GM12873 (cell line): ENCODE data around the gene NT5DC1.

ENCODE experiments used
- CTCF ChIP-seq: IDR thresholded peaks from 2 replicates; pipeline ENCODE4 v1.5.1; 2012; ENCODE audit warnings: low read depth, mild to moderate bottlenecking, moderate library complexity, low read length, control low read depth; ENCODE audit not compliant: insufficient read depth; ENCODE audit errors: missing control alignments

Gene NT5DC1

DNA sequence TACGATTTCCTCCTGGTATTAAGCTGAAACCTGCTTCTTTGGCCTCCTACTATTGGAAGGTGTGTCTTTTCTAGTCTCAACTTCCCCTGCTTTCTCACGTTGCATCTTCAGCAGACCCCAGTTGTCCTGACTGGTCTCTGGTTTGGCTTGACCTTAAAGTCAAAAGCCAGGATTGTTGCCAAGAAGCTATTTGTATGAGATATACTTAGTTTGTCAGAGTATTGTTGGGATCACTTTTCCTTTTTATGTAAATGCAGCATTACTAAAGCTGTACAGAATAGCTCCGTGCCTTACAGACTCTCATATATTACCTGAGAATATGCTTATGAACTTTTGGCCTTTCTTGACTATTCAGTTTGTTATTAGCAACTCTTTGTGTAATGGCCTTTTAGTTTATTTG, 92.1 kb downstream of the NT5DC1 start:
- TF ChIP-seq CTCF, result no peak

DNA sequence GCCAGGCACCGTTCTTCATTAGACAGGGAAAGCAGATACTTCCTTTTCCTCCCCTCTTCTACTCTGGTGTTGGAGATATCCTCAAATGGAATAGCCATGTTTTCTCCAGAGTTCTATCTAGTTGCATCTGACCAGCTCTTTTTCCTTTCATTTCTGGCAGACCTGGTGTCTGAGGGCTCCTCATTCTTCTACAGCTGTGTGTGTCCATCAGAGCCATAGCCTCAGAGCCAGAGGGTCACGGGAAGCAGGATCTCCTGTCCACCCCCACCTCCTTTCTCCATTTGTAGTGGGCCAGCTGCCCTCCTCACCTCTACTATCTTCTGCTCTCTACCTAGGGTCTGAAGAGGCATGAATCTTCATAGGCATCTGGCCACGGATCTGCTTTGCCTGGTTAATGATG, 96.2 kb downstream of the NT5DC1 start:
- TF ChIP-seq CTCF, result no peak

DNA sequence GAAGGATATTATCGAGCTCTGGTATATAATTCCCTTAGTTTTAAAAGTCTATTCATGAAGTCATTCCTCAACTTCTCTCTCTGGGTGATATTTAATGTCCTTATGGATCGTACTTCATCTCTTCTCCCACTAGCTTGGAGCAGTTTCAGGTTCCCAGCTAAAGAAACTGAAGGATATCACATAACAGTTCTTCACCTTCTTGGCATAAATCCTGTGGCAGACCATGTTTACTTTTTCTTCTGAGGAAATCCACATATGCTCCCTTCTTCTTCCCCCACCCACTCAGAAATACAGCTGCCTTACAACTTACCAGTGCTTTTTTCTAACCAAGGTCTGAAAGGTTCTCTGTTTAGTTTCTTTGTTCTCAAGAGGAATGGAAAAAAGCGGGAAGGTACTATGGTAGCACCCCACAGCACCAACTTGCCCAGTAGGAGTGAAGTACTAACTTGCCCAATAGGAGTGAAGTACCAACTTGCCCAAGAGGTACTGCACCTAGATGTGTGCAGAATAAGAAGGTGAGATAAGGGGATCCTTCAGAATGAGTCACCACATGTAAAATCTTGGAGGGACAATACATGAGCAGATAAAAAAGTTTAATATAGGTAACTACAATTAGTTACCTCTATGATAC, 100.1 kb downstream of the NT5DC1 start:
- TF ChIP-seq CTCF, result no peak

GRCh38 chr6:116201538-116201937, 100.9 kb downstream of the NT5DC1 start:
- TF ChIP-seq CTCF, result no peak

- no peak for TF ChIP-seq CTCF
These were observed 104.6 kb downstream of the NT5DC1 start for GRCh38 chr6:116205281-116205680.

DNA sequence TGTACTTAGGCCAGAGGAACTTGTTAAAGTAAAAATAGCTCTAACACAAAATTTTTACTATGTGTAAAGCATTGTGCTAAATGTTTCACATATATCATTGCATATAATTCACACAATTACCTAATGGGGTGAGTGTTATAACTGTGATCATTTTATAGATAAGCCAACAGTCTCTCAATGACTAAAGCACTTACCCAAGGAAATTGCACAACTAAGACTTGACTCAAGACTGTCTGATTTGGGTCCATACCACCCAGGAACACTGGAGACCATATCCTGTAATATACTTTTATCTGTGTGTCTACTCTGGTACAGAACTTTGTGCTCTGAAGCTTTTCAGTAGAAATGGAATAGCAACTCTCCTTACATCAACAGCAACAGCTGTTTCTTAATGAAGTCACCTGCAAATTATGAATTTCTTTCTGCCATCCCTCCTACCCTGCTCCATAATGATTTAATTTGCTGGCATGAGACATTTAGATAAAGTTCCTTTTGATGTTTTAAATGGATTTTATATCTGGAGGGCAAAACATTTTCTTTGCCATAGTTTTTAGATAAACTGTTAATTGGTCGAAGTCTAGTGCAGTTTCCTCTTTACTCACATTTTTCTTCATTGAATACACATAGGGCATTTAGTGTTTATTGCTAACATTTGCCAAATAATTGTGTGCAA, 105.7 kb downstream of the NT5DC1 start:
- TF ChIP-seq CTCF, result no peak

DNA sequence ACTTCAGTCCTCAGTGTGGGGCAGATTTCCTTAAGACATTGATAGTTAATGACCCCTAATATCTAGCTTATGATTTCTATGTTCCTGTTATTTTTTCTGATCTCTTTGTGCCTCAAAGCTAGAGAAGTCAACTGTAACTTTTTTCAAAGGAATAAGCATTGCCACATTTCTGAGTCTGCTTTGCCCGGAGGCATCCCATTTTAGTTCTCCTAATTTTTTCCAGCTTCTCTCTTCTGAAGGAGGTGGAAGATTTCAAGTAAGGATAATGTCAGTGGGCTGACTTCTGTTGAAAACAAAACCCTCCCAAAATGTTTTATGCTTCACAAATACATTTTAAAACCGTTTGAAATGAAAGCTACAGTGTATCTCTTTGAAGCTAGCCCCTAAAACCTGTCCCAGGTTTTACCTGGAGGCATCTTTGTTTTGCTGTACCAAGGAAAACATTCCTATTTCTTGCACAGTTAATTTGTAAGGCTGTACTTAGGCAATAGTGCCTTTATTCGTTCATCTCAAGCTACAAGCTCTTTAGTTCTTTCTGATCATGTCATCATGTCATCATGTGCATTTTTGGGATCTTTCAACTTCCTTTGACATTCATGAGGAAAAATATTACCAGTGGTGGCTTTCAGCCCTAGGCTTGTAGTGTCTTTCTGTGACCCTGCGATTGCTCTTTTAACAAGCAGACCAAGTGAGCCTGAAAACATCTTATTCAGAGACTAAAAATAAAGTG, 107.6 kb downstream of the NT5DC1 start:
- TF ChIP-seq CTCF, result no peak
